Stimulated activated CD8-positive, alpha-beta memory T cell treated with anti-CD3 and anti-CD28 coated beads, Interleukin-12 subunit alpha, Interleukin-12 subunit beta, amount 100 ng/mL, for 24 hours (primary cell): ENCODE data around the gene TBRG4.
"Not testable (repeated sequence)": the region's sequence is repeated elsewhere in the genome, so short reads cannot be mapped to it uniquely, and the experiment has no call there.

ENCODE experiments used
- DNase-seq: peaks from one replicate; pipeline ENCODE4 v3.0.0-alpha.2; 2020; ENCODE audit errors: extremely low read depth

Gene TBRG4

DNA sequence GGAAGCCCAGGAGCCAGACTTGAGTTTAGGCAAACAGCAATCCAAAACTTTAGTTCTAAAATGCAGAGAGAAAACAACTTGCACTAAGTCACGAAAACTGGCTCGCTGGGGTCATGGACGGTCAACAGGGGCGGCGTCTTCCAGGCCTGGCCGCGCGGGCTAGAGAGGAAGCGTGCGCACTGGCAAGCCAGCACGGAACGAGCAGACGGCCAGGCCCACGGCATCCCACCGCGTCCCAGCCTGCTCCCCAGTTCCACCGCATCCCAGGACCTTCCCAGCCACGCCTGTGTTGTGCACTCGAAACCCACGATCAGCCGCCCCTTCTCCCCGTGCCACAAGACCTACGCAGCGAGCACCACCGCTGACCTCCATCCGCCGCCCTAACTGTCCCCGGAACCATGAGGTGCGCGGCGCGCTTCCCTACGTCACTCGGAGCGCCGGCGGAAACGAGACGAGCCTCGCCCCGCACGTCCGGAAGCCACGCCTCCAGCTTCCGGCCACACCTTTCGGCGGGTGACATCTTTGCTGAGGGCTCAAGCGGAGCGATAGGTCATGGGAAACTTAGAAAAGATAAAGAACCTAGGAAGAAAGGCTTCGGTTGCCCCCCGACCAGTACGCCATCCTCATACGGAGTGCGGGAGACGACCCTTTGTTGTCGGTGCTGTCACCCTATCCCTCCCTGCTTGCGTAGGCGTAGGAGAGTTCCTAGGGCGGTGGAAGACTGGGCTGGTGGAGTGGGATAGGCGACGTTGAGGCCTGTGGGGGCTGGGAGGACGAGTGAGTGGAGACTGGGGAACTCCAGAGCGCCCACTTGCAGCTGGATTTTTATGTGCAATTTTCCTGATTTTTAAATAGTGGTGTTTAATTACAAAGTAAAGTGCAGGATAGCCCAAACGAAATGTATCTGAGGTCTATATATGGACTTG is at the start of gene TBRG4:
TSS of gene TBRG4 (minus strand) at position 400 of the 926 bp plus-strand sequence. CDS start 2,460 bp downstream, outside the sequence.
- DNase-seq = peak; percentile 87

DNA sequence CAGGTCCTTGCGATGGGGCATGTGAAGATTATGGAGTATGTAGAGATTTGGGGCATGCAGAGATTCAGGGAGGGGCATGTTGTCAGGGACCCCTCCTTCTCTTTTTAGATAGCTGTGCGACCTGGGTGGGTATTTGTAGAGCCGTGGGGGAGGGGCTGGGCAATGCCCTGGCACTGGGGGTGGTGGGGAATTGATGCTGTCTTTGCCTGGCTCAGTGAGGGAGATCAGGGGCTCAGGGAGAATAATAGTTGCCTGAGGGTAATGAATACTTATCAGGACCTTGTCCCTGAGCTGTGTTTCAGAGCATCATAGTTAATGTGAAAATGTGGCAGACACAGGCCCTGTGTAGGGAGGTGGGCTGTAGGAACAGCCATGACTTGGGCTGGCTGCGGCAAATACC is 49.6 kb upstream of the TBRG4 start:
- no peak for DNase-seq

DNA sequence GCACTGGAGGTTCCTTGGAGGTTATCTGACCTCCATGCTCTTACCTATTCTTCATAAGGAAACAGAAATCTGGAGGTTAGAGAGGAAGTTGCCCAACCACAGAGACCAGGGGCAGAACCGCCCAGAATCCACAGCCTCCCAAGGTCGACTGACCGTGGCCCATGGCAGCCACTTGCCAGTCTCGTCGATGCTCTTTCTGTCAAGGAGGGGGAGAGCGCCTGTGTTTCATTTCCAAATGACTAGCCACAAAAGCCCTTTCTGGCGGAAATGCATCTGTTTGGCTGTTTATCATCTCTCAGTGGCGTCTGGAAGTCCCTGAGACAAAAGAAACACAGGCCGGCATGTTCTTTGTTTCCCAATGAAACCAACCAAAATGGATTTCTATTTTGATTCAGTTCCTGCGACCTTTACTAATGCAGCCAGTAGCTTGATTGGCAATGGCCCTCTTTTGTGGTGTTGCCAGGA is 49.0 kb upstream of the TBRG4 start:
- DNase-seq = no peak

DNA sequence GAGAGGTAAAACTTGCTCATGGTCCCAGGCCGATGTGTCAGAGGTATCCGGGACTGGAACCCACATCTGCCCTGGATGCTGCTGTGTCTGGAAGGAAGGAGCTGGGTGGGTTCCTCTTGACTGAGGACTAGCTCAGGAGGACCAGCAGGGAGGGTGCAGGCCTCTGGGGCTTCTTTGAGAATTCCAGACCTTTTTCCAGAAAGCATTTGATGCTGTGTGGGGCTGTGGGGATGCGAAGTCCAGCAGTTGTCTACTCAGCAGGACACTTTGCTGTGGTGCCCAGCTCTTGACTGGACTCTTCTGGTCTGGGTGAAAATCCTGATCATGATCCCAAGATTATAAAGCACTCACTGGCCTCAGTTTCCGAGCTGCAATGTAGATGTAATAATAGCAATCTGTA is 47.8 kb upstream of the TBRG4 start:
- DNase-seq = no peak

DNA sequence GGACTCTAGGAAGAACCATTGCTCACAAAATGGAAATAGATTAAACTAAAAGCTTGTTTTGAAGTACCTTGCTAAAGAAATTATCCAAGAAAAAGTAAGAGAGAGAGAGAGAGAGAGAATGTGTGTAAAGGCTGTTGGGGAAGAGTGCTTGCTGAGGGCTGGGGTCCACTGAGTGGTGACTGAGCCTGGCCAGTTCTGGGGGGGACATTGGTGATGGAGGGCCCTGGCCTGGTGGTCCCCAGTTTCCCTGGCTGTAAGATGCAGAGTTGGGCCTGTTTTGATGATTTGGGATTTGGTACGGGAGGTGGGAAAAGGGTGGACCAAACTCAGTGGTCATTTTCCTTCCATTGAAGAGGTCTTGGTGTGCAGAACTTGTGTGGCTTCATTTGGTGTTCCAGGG is 47.0 kb upstream of the TBRG4 start:
- DNase-seq = no peak

DNA sequence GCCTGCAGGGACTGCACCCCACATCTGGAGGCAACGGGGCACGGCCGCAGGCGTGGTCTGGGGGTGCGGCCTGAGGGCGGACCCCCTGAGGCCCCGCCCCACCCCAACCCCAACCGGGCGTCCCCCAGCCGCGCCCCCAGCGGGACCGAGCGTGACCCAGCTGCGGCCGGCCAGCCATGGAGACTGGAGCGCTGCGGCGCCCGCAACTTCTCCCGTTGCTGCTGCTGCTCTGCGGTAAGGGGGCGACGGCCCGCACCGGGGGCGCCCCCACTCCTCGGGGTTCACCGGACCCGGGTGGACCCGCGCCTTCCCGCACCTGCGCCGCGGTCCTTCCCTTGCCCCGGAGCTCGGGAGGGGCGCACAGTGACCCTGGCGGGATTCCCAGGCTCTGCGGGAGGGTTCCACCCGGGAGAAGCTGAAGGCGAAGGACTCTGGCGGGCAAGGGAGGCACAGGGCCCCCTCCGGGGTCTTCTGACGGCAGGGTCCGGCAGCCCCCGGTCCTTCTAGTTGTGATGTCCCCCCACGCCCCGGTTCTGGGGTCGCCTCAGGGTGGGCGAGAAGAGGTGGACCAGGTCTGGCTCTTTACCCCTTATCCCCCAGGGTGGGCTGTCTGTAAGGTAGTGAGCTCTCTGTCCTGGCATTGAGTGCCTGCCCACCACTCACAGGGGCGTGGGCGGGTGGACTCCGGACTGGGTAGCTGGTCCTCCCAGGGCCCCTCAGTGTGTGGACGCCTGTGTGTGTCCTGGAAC is 46.3 kb upstream of the TBRG4 start, which contains the start of gene RAMP3:
TSS of gene RAMP3 (plus strand) at position 139 of the 749 bp plus-strand sequence. CDS start at position 177, 38 bp downstream.
- DNase-seq = no peak

DNA sequence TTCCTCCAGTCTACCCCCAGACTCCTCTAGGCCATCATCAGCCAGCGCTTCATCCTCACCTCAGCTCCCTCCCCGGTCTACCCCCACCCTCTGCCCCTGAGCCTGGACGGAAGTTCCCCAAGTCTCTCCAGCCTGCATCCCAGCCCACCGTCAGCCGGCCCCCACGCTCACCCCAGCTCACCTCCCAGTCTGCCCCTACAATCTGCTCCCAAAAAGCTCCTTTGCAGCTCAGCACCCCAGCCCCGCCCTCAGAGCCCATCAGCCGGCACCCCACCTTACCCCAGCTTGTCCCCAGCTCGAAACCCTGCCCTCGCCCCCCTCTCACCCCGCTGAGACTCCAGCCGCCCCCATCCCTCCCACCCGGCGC is 45.8 kb upstream of the TBRG4 start:
- DNase-seq = no peak

DNA sequence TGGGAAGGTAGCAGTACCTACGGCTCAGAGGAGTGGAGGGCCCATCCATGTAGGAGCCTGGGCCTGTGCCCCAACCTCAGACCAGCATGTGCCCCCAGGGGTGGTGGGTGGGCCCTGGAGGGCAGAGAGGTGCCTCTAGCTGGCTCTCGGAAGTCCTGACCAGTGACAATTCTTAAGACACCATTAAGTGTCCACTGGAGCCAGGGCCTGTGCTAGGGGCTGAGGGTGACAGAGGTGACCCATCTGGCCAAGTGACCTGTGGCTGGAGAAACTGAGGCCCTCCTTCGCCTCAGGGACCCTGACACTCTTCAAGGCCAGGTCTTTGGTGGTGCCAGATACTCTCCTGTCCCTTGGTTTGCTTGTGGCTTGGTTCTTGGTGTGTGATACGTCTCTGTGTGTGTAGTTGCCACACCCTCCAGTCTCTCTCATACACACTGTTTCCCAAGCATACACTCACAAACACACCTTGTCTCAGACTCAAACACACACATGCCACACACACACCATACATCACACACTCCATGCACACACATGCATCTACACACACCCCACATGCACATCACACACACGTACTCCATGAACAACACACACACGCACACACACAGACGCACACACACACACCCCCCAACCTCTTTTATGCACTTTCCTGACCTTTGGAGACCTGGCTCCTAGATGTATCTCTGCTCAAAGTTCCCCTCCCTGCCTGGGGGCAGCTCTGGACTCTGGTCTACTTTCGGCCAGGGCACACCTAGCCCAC is 45.2 kb upstream of the TBRG4 start:
- no peak for DNase-seq

DNA sequence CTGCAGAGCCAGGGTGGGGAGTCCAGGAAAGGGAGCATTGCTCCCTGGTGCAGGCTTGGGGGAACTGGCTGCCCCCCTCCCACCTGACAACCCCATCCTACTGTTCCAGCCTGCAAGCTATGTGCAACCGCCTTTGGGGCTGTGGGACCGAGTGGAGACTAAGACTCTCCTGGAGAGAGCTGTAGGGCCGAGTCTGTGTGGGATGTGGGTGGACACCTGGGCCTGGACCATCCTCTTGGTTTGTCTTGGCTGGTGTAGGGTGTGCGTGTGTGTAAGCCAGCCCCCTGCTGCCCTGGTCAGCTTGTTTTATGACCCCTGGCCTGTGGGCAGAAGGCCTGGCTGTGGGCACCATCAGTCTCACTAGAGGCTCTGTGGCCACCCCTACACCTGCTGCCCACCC is 44.4 kb upstream of the TBRG4 start:
- DNase-seq = no peak

DNA sequence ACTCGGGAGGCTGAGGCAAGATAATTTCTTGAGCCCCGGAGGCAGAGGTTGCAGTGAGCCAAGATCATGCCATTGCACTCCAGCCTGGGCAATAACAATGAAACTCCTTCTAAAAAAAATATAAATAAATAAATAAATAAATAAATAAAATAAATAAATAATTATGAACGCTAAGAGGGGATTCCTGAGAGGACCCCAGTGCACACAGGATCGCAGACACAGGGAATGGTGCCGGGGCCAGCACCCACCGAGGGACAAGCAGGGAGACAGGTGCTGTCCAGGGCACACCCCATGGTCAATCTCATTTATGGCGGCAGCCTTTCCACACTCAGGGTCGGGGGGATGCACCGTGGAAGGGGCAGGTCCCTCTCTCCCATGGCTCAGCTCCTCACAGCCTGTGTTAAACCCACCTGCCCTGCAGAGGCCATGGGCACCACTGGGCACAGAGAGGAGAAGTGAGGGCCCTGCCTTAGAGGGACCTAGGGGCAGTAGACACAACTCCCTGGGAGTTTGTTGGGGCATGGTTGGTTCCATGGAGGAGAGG is 43.9 kb upstream of the TBRG4 start:
- no peak for DNase-seq

DNA sequence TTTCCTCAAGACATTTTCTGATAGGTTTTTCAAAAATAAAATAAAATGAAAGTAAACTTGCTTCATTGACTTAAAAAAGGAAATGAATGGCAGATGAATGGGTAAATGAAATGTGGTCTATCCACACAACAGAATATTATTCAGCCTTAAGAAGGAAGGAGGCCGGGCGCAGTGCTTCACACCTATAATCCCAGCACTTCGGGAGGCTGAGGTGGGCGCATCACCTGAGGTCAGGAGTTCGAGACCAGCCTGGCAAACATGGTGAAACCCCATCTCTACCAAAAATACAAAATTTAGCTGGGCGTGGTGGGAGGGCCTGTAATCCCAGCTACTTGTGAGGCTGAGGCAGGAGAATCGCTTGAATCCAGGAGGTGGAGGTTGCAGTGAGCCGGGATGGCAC is 42.4 kb upstream of the TBRG4 start:
- DNase-seq = not testable (repeated sequence)

DNA sequence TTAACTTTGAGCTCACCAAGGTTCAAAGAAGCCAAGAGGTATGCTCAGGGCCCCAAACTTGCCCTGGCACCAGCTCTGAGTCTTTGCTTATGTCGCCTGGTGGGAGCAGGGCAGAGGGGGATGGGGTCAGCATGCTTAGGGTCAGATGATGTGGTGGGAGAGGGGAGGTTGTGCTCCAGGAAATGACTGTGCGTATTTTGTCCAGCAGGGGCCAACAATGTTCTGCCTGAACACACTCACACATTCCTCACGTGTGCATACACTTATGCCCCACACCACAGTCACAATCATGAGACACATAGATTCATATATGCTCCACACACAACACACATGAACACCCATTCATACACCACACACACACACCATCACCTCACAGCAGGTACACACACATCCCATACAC is 41.7 kb upstream of the TBRG4 start:
- DNase-seq = no peak

DNA sequence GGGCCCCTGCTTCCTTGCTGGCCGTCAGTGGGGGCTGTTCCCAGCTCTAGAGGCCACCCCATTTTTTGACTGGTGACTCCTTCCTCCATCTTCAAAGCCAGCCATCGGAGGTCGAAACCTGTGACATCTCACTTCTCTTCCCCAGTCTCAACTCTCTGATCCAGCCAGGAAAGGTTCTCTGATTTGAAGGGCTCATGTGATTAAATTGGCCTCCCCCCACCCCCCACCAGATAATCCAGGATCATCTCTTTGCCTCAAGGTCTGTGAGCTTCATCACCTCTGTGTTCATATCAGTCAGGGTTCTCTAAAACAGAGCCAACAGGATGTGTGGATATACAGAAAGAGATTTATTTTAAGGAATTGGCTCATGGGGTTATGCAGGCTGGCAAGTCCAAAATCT is 40.5 kb upstream of the TBRG4 start:
- DNase-seq = no peak

DNA sequence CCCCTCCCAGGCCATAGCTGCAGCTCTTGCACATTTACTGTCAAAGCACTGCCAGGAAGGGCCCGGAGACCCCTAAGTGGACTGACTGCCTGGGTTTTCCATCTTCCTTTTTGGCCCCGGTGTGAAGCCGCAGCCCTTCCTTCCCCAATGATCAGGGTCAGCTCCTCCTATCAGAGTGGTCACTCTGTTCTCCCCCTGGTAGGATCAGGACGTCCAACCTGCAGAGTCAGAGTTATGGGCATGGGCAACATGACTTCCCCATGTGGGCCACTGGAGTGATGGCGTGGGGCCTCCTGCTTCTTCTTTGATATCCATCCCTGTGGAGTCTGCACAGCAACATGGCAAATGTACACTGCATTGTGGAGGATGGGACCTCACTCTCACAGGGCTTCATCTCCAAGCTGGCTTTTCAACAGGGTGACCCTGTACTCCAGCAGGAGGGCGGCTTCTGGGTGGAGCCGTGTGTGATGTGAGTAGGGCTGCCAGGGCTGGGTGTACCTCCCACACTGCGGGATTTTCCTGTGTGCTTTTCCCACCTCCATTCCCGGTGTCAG is 39.7 kb upstream of the TBRG4 start:
- no peak for DNase-seq

DNA sequence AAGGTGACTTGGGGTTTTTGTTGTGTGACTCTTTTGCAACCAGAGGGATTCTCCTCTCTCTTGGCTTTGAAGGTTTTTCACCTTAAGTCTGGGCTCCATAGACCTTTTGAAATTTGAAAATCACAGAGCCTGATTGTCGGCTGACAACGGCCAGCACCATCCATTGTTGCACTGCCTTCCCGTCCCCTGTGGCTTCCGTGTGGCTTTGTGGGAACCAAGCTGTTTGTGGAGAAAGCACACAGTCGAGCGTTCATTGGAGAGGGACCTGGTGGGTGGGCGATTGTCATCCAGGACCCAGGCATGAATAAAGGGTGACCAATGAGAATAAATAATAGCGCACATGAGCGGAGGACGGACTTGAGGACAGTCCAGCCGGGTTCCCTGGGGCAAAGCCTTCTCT is 38.7 kb upstream of the TBRG4 start:
- DNase-seq = no peak

DNA sequence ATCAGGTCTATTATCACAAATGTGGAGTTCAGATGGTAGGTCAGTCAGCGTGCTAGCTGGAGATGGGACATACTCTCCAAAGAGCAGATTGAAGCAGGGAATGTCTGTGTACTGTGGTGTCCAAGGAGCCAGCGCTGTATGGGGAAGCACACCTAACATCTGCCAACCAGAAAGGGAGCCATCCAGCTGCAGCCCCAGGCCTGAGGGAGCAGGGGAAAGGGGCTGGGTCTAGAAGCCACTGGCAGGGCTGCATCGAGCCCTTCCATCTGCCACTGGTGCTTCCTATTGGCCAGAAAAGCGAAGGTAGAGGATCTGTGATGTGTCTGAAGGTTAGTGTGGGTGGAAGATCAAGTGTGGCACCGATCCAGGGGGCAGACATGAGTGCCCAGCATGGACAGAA is 38.1 kb upstream of the TBRG4 start:
- no peak for DNase-seq

DNA sequence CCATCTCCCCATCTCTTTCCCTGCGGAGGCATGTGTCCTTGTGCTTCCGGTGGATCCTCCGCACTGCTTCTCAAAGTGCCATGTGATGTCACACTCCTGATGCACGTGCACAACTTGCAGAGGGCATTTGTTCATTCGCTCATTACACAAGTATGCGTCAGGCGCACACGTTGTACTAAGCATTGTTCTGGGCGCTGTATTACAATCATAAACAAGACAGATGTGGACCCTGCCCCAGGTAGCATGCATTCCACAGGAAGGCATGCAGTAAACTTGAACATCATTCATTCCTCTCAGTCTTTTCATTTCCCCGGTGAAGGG is 37.1 kb upstream of the TBRG4 start:
- DNase-seq = no peak

DNA sequence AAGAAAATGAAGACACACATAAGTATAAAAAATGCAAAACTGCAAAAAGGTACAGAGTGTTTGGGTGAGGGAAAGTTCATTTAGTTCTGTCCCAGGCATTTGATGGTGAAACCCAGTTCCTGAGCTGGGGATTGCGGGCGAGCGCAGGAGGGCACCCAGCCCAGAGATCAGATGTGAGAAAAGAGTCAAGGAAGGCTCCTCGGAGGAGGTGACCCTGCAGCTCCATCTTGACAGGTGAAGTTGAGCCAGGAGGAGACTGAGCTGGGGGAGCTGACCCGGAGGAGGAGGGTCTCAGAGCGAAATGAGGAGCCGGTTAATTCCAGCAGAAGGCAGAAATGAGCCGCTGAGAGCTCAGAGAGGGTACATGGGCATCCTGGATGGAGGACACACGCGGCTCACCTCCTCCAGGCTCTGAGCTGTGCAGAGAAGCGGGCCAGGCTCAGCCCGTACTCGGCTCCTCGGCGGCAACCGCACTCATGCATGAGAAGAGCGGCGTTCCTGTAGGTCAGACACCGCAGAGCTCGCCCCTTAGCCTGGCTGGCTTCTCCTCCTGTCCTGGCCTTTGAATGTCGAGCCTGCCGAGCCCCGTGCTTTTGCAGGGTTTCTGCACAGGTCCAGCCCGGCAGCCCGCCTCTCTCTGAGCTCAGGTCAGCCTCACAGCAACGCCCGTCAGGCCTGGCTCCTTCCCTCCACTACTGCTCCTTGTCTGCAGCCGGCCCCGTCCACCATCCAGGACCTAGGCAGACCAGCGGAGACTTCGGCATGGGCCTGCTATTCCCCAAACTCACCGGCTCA is 36.6 kb upstream of the TBRG4 start:
- no peak for DNase-seq

DNA sequence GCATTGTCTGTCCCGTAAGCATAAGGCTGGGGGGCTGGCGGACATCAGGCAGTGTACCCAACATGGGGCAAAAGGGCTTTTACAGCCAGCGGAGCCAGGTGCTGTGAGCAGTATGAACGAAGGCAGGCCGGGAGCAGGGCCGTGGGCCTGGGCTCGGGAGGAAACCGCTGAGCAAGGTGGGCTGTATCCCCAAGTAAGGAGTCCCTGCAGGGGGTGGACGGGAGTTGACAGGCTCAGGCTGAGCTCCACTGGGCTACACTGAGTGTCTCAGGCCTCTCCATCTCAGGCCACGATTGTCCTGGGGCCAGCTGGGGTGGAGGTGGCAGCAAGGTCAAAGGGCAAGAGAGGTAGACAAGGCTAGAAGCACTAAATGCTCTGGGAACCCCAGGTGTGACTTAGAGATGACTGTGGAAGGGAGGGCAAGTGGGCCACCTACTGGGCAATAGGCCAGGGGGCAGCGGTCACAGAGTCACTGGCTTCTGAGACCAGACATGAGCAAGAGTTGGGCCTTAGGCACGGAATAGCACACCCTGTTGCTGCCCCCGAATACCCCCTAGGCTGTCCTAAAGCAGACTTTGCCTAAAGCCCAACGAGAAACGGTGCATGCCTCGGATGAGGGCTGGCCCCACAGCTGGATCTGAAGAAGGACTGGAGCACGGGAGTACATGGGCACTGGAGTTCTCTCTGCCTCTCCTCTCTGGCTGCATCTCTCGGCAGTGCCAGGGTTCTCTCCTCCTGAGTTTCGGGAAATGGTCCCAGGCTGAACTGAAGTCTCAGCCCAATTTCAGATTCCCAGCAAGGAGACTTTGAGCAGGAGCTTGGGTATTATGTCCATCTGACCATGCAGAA is 35.3 kb upstream of the TBRG4 start:
- no peak for DNase-seq

DNA sequence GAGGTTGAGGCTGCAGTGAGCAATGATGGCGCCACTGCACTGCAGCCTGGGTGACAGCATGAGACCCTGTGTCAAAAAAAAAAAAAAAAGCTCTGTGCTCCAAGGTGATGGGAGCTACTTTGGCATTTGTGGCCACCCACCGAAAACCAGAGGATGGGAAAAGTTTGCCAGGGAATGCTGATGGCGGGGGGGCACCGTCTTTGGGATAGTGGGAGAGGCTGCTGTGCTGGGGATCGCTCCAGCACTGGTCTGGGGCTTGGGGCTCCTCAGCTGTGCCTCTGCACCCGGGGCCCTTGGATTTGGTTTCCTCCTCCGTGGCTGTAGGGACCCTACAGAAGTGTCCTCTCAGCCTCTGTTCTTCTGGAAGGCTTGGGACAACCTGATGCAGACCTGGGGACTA is 34.4 kb upstream of the TBRG4 start:
- DNase-seq = no peak
